Measurements from ENCODE around the gene HAUS3.

- TF ChIP-seq CTCF (conservative IDR thresholded peaks at IDR 0.05; ENCODE audit: low read length) (no peak), EZH2phosphoT487 (IDR thresholded peaks at IDR 0.05; ENCODE audit: borderline replicate concordance, low read depth, low read length) (no peak)
These were observed 918 bp downstream of the HAUS3 start for GRCh38 chr4:2241003-2241402.

All from OCI-LY7 (cell line).